HepG2 (cell line): ENCODE measurements around the gene SKIDA1. TPM values are rescaled to one million over a fixed set of nuclear protein-coding genes. Genes with fewer than 3 reads are reported as not detected.

Experiments
- CREBL2 ChIP-seq: sonication (generic); formaldehyde crosslinking; IDR thresholded peaks from 2 replicates; pipeline ENCODE4 v1.8.1; 2023; ENCODE audit warnings: missing genetic modification reagents, mild to moderate bottlenecking, borderline replicate concordance
- CREM ChIP-seq, 2 experiments: sonication (generic) in 1 of 2; formaldehyde crosslinking in 1 of 2; IDR thresholded peaks; 2 replicates each; pipeline versions ENCODE4 v1.4.0 to v1.6.1; 2016 to 2020; ENCODE audit warnings: antibody characterized with exemption in 1 of 2, mild to moderate bottlenecking in 1 of 2, missing genetic modification reagents in 1 of 2
- FOXA1 ChIP-seq, 2 experiments: fragments of 450-650 bp in 1 of 2; sonication (generic) in 1 of 2; formaldehyde crosslinking in 1 of 2; IDR thresholded peaks; 2 replicates each; pipeline versions ENCODE4 v1.4.0 to v1.6.1; 2016 to 2020; ENCODE audit warnings: missing genetic modification reagents in 1 of 2
- FOXA3 ChIP-seq: IDR thresholded peaks from 2 replicates; pipeline ENCODE4 v1.6.1; 2016; ENCODE audit warnings: missing genetic modification reagents, missing compliant biosample characterization
- GFI1 ChIP-seq: sonication (generic); formaldehyde crosslinking; IDR thresholded peaks from 2 replicates; pipeline ENCODE4 v1.5.0; 2020; ENCODE audit warnings: missing genetic modification reagents, mild to moderate bottlenecking, borderline replicate concordance
- HDAC2 ChIP-seq: sonication (generic); formaldehyde crosslinking; IDR thresholded peaks from 2 replicates; pipeline ENCODE4 v1.4.0; 2020; ENCODE audit warnings: missing genetic modification reagents
- IKZF4 ChIP-seq: sonication (generic); formaldehyde crosslinking; IDR thresholded peaks from 2 replicates; pipeline ENCODE4 v1.5.1; 2020; ENCODE audit warnings: borderline replicate concordance, mild to moderate bottlenecking, low read depth, missing genetic modification reagents; ENCODE audit errors: not compliant biosample characterization
- KLF15 ChIP-seq: sonication (generic); formaldehyde crosslinking; IDR thresholded peaks from 2 replicates; pipeline ENCODE4 v1.8.1; 2023; ENCODE audit warnings: borderline replicate concordance, mild to moderate bottlenecking, inconsistent platforms, missing genetic modification reagents, mixed read lengths
- MBD4 ChIP-seq: IDR thresholded peaks from 2 replicates; pipeline ENCODE4 v1.6.1; 2012; ENCODE audit warnings: low read length, inconsistent platforms, borderline replicate concordance
- MIXL1 ChIP-seq: IDR thresholded peaks from 2 replicates; pipeline ENCODE4 v1.6.1; 2016
- PAF1 ChIP-seq: IDR thresholded peaks from 2 replicates; pipeline ENCODE4 v1.6.1; 2016; ENCODE audit warnings: missing genetic modification reagents, missing compliant biosample characterization
- PAXIP1 ChIP-seq: sonication (generic); formaldehyde crosslinking; conservative IDR thresholded peaks from 2 replicates; pipeline ENCODE4 v1.4.0; 2020; ENCODE audit warnings: mild to moderate bottlenecking, missing genetic modification reagents, moderate library complexity
- SMARCE1 ChIP-seq: fragments of 450-650 bp; IDR thresholded peaks from 2 replicates; pipeline ENCODE4 v1.6.1; 2017; ENCODE audit warnings: borderline replicate concordance
- TEAD3 ChIP-seq: optimal IDR thresholded peaks from 2 replicates; pipeline ENCODE3; 2016; ENCODE audit warnings: borderline replicate concordance
- THRA ChIP-seq: sonication (generic); formaldehyde crosslinking; IDR thresholded peaks from 2 replicates; pipeline ENCODE4 v1.4.0; 2020; ENCODE audit warnings: missing genetic modification reagents, borderline replicate concordance
- ZNF484 ChIP-seq: sonication (generic); formaldehyde crosslinking; IDR thresholded peaks from 2 replicates; pipeline ENCODE4 v1.5.1; 2020; ENCODE audit warnings: mild to moderate bottlenecking, low read depth, missing genetic modification reagents, borderline replicate concordance
- ZNF574 ChIP-seq: sonication (generic); formaldehyde crosslinking; IDR thresholded peaks from 2 replicates; pipeline ENCODE4 v1.4.0; 2020; ENCODE audit warnings: missing genetic modification reagents
- polyA plus RNA-seq, 8 experiments: library from polyadenylated mRNA; depleted of rRNA in 3 of 8; stranded (reverse) in 7 of 8; unstranded in 1 of 8; fragments of >200 nt; fragmentation: Illumina TruSeq in 4 of 8; extraction: Trizol in 4 of 8; gene quantifications; 2 replicates each; pipeline versions ENCODE4 v1.2.1 to v1.2.3, GENCODE V29; 2011 to 2016; ENCODE audit warnings: low read depth in 4 of 8, missing spikeins in 1 of 8, mixed read lengths in 1 of 8; ENCODE audit not compliant: insufficient read depth in 1 of 8
- total RNA-seq, 5 experiments: library from RNA; depleted of rRNA; stranded (reverse); fragments of >200 nt; fragmentation: Illumina TruSeq; extraction: Trizol; gene quantifications; 2 replicates each; pipeline ENCODE4 v1.2.3, GENCODE V29; 2016; ENCODE audit warnings: low read depth in 1 of 5

The SKIDA1 gene
- total and polyA plus RNA-seq, 2 of the 13 experiments (the other 11 are each of a cell fraction or from before 2014, with no cell fraction given) = 0.73 to 1.5 TPM

- TF ChIP-seq CREM (IDR thresholded peaks at IDR 0.05) (peak; percentile 31; the same call in 1 of the 2 replicates), CREM (CRISPR knock-in tag; IDR thresholded peaks at IDR 0.05) (no peak), HDAC2 (CRISPR knock-in tag) (0 out of 2 replicates have a peak, but pooled peaks have one; percentile 17), MBD4 (no peak), PAXIP1 (CRISPR knock-in tag) (0 out of 2 replicates have a peak, but pooled peaks have one; percentile 34), THRA (CRISPR knock-in tag) (no peak), ZNF574 (peak; percentile 22; the same call in 1 of the 2 replicates), ZNF484 (CRISPR knock-in tag) (no peak), MIXL1 (CRISPR knock-in tag) (peak; percentile 50; the same call in 1 of the 2 replicates), PAF1 (CRISPR knock-in tag) (no peak), TEAD3 (peak; percentile 10), CREBL2 (CRISPR knock-in tag) (no peak), SMARCE1 (no peak), FOXA1 (IDR thresholded peaks at IDR 0.05) (no peak), FOXA1 (CRISPR knock-in tag; IDR thresholded peaks at IDR 0.05) (peak; percentile 35; the same call in 1 of the 2 replicates), FOXA3 (CRISPR knock-in tag) (peak; percentile 52; the same call in 1 of the 2 replicates), IKZF4 (CRISPR knock-in tag) (no peak), GFI1 (CRISPR knock-in tag) (0 out of 2 replicates have a peak, but pooled peaks have one; percentile 21), KLF15 (no peak)
Measured at GRCh38 chr10:21475393-21475792, 50.1 kb downstream of the SKIDA1 start (continued).
